Panc1 (cell line): ENCODE data around the gene LMAN1. TPM values are rescaled to one million over a fixed set of nuclear protein-coding genes. Genes with fewer than 3 reads are reported as not detected.

Experiments used
- ATAC-seq: fragments of 200-7000 bp; cut with Tn5 transposase; 2 replicates; pipeline ENCODE4 v1.9.1; 2020; ENCODE audit warnings: mild to moderate bottlenecking, moderate library complexity
- BruUV-seq: library from RNA; stranded (reverse); fragments of 400-500 nt; replicated peaks from 2 replicates; lab custom pipeline; 2021; lab: Mats Ljungman, UMichigan
- CTCF ChIA-PET: fragments of 300-600 bp; sonication (Branson Sonifier 250); formaldehyde crosslinking; loops from one replicate; lab custom pipeline; 2022; ENCODE audit warnings: antibody characterized with exemption; lab: Charles Lee
- POLR2A ChIA-PET: fragments of 300-600 bp; sonication (Branson Sonifier 250); formaldehyde crosslinking; loops from one replicate; lab custom pipeline; 2022; ENCODE audit warnings: antibody characterized with exemption; lab: Charles Lee
- DNase-seq: peaks from one replicate; pipeline ENCODE4 v3.0.0-alpha.2; 2010; ENCODE audit warnings: low read depth, low spot score
- H3K27ac ChIP-seq: 2 replicates; pipeline ENCODE4 v1.5.1; 2011; ENCODE audit warnings: mild to moderate bottlenecking, low read length, inconsistent platforms
- H3K27me3 ChIP-seq: fragments of 200-500 bp; sonication (Bioruptor generic); 2 replicates; pipeline ENCODE4 v1.6.0; 2014; ENCODE audit warnings: low read length, inconsistent platforms; ENCODE audit not compliant: control insufficient read depth, insufficient read depth
- H3K36me3 ChIP-seq: fragments of 200-500 bp; sonication (Bioruptor generic); 2 replicates; pipeline ENCODE4 v1.5.1; 2014; ENCODE audit warnings: inconsistent platforms, mild to moderate bottlenecking, low read length, moderate library complexity; ENCODE audit not compliant: control insufficient read depth, insufficient read depth
- H3K4me1 ChIP-seq: 2 replicates; pipeline ENCODE4 v1.5.1; 2011; ENCODE audit warnings: inconsistent platforms, mild to moderate bottlenecking, low read length, moderate library complexity; ENCODE audit not compliant: control insufficient read depth, insufficient read depth
- H3K4me3 ChIP-seq, 2 experiments: 2 replicates each; pipeline ENCODE4 v1.5.1; 2011 to 2012; ENCODE audit warnings: low read depth in 2 of 2, low read length in 2 of 2, mild to moderate bottlenecking in 2 of 2, inconsistent platforms in 1 of 2, moderate library complexity in 1 of 2
- H3K9me3 ChIP-seq: fragments of 200-500 bp; sonication (Bioruptor generic); 2 replicates; pipeline ENCODE4 v1.5.1; 2014; ENCODE audit warnings: low read depth, mild to moderate bottlenecking, inconsistent platforms, low read length, moderate library complexity; ENCODE audit not compliant: control insufficient read depth, insufficient read depth
- CTCF ChIP-seq: fragments of 450-650 bp; IDR thresholded peaks from 2 replicates; pipeline ENCODE4 v1.5.1; 2017; ENCODE audit warnings: mild to moderate bottlenecking
- POLR2AphosphoS5 ChIP-seq: IDR thresholded peaks from 2 replicates; pipeline ENCODE4 v1.6.1; 2012; ENCODE audit warnings: mild to moderate bottlenecking, low read depth, low read length, moderate library complexity
- REST ChIP-seq, 2 experiments: IDR thresholded peaks; 2 replicates each; pipeline ENCODE4 v1.6.1; 2011 to 2012; ENCODE audit warnings: low read depth in 2 of 2, control low read depth in 1 of 2, low read length in 1 of 2, mild to moderate bottlenecking in 1 of 2, moderate library complexity in 1 of 2; ENCODE audit not compliant: insufficient read depth in 1 of 2
- SIN3A ChIP-seq: IDR thresholded peaks from 2 replicates; pipeline ENCODE4 v1.6.1; 2012; ENCODE audit warnings: low read depth, mild to moderate bottlenecking, low read length, moderate library complexity, borderline replicate concordance; ENCODE audit not compliant: insufficient read depth
- TCF7L2 ChIP-seq: IDR thresholded peaks from 2 replicates; pipeline ENCODE4 v1.6.1; 2011; ENCODE audit warnings: mild to moderate bottlenecking, low read depth, low read length, inconsistent platforms
- in situ Hi-C: cut with HindIII; loops from 2 replicates; pipeline ENCODE4 v1.10.0; 2016; ENCODE audit warnings: low sequenced_read_pairs, low pct_unique_long_range_greater_than_20kb
- intact Hi-C: fragments of 100-400 bp; cut with micrococcal nuclease; formaldehyde crosslinking; loops from one replicate; pipeline ENCODE4 v1.10.0; 2022; ENCODE audit not compliant: unreplicated experiment
- total RNA-seq: library from RNA; stranded (reverse); gene quantifications from one replicate; pipeline ENCODE4 v1.2.1, GENCODE V29; 2021; ENCODE audit not compliant: unreplicated experiment

The LMAN1 gene
- total RNA-seq, 1 experiment from 2014 or later = 60.8 TPM

GRCh38 chr18:59298871-59299270 is 60.2 kb downstream of the LMAN1 start:
- Histone ChIP-seq H3K27me3 (no peaks in the 10 kb centered on the region), H3K27ac (no peak overlapping the region), H3K4me1 (no peaks in the 10 kb centered on the region), H3K36me3 (no peaks in the 10 kb centered on the region), H3K9me3 (no peaks in the 10 kb centered on the region), H3K4me3 (no peak overlapping the region)
- ATAC-seq = no peak
- ChIA-PET CTCF (interaction anchor here (0.6 kb wide), 1 partner anchor 9 kb away, joined by 4 read pairs; no protein-coding TSS in a partner anchor), POLR2A (no interaction called here)
- DNase-seq = no peak
- intact Hi-C loops (no loop called here), in situ Hi-C loops (no loop called here)
- TF ChIP-seq REST (IDR thresholded peaks at IDR 0.05; ENCODE audit: insufficient read depth in 1 of 2, low read depth in 2 of 2, low read length in 1 of 2) (no peak), TCF7L2 (no peak), CTCF (no peak), POLR2AphosphoS5 (no peak), SIN3A (no peak)
- no TSS peak for BruUV-seq

GRCh38 chr18:59293317-59293716 is 65.7 kb downstream of the LMAN1 start:
- POLR2A ChIA-PET = no interaction called here
- DNase-seq (no peak), ATAC-seq (no peak)
- intact Hi-C loops (no loop called here), in situ Hi-C loops (no loop called here)
- H3K36me3 ChIP-seq = no peaks in the 10 kb centered on the region
- no peaks in the 10 kb centered on the region for H3K27me3 ChIP-seq
- no peaks in the 10 kb centered on the region for H3K4me1 ChIP-seq
- CTCF ChIA-PET = no interaction called here
- BruUV-seq = no TSS peak
- TF ChIP-seq POLR2AphosphoS5 = no peak
- no peak for TF ChIP-seq TCF7L2
- no peak for TF ChIP-seq CTCF
- TF ChIP-seq REST (IDR thresholded peaks at IDR 0.05; ENCODE audit: insufficient read depth in 1 of 2, low read depth in 2 of 2, low read length in 1 of 2) = no peak
- TF ChIP-seq SIN3A = no peak
- no peaks in the 10 kb centered on the region for H3K9me3 ChIP-seq
- no peak overlapping the region for H3K4me3 ChIP-seq
- H3K27ac ChIP-seq = no peak overlapping the region
